Mammary epithelial cell (primary cell): ENCODE results near the gene PDGFA.

ENCODE experiments used
- CTCF ChIP-seq, 2 donors: IDR thresholded peaks in 1 of 2; conservative IDR thresholded peaks in 1 of 2; 2 replicates each; pipeline ENCODE4 v1.5.1; 2011 to 2012; ENCODE audit warnings: inconsistent platforms in 2 of 2, low read length in 2 of 2, mild to moderate bottlenecking in 2 of 2, control low read depth in 1 of 2, low read depth in 1 of 2; ENCODE audit not compliant: insufficient read depth in 1 of 2; ENCODE audit errors: extremely low read depth in 1 of 2
- EZH2 ChIP-seq: IDR thresholded peaks from 2 replicates; pipeline ENCODE4 v1.6.1; 2012; ENCODE audit warnings: low read length, inconsistent platforms, borderline replicate concordance

GRCh38 chr7:522951-523314 lies 3.3 kb upstream of the PDGFA start:
- TF ChIP-seq CTCF (conservative IDR thresholded peaks at IDR 0.05 in 1 of 2, IDR thresholded peaks at IDR 0.05 in 1 of 2; ENCODE audit: extremely low read depth in 1 of 2, insufficient read depth in 1 of 2, low read depth in 1 of 2, low read length in 2 of 2) = no peak
- no peak for TF ChIP-seq EZH2
